ENCODE data around the gene GSTO2.

DNA sequence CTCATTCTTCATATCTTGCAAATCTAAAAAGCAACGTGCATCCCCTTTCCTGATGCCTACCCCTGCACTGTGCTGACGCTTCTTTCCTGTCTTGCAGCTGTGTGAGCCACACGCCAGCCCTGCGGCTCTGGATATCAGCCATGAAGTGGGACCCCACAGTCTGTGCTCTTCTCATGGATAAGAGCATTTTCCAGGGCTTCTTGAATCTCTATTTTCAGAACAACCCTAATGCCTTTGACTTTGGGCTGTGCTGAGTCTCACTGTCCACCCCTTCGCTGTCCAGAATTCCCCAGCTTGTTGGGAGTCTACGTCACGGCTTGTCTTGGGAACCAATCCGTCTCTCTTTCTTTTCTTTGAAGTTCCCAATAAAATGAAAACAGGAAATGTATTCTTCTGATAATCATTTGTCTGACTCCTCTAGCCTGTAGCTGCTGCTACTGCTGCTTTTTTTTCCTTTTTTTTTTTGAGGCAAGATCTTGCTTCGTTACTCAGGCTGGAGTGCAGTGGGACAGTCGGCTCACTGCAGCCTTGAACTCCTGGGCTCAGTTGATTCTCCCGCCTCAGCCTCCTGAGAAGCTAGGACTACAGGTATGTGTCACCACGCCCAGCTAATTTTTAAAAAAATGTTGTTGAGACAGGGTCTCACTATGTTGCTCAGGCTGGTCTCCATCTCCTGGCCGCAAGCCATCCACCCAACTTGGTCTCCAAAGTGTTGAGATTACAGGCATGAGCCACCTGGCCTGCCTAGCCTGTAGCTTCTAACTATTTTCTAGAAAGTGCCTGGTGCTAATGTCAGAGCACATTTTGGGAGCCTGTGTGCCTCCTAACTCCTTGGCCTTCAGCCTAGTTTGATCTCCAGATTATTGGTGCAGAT is 30.3 kb downstream of the GSTO2 start:
- TF ChIP-seq, protein P1, sequence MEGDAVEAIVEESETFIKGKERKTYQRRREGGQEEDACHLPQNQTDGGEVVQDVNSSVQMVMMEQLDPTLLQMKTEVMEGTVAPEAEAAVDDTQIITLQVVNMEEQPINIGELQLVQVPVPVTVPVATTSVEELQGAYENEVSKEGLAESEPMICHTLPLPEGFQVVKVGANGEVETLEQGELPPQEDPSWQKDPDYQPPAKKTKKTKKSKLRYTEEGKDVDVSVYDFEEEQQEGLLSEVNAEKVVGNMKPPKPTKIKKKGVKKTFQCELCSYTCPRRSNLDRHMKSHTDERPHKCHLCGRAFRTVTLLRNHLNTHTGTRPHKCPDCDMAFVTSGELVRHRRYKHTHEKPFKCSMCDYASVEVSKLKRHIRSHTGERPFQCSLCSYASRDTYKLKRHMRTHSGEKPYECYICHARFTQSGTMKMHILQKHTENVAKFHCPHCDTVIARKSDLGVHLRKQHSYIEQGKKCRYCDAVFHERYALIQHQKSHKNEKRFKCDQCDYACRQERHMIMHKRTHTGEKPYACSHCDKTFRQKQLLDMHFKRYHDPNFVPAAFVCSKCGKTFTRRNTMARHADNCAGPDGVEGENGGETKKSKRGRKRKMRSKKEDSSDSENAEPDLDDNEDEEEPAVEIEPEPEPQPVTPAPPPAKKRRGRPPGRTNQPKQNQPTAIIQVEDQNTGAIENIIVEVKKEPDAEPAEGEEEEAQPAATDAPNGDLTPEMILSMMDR (IDR thresholded peaks at IDR 0.05; ENCODE audit: low read depth, low read length, poor library complexity, severe bottlenecking): no peak
- TF ChIP-seq EZH2phosphoT487 (IDR thresholded peaks at IDR 0.05; ENCODE audit: borderline replicate concordance, low read length): no peak

Data from DOHH2 (cell line).